ENCODE results near the gene PRR22. TPM values are rescaled to one million over a fixed set of nuclear protein-coding genes. Genes with fewer than 3 reads are reported as not detected.

The PRR22 gene
- total RNA-seq, 1 experiment from 2014 or later = 8.1 TPM

DNA sequence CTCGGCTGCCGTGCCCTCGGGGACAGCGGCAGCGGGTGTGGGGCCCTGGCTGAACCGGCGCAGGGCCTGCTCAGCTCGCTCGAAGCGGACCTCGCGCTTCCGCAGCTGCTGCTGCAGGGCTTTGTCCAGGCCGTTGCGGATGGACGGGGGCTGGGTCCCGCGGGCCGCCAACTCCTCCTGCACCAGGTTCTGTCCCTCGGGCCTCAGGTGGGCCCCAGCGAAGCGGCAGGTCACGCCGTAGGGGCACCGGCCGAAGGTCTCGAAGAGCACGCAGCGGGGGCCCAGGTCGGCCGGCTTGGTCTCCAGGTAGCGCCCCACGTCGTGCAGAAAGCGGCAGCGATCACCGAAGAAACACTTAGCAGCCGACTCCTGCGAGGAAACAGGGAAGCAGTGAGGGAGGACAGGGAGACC lies 4.8 kb upstream of the PRR22 start:
- TF ChIP-seq, protein P1, sequence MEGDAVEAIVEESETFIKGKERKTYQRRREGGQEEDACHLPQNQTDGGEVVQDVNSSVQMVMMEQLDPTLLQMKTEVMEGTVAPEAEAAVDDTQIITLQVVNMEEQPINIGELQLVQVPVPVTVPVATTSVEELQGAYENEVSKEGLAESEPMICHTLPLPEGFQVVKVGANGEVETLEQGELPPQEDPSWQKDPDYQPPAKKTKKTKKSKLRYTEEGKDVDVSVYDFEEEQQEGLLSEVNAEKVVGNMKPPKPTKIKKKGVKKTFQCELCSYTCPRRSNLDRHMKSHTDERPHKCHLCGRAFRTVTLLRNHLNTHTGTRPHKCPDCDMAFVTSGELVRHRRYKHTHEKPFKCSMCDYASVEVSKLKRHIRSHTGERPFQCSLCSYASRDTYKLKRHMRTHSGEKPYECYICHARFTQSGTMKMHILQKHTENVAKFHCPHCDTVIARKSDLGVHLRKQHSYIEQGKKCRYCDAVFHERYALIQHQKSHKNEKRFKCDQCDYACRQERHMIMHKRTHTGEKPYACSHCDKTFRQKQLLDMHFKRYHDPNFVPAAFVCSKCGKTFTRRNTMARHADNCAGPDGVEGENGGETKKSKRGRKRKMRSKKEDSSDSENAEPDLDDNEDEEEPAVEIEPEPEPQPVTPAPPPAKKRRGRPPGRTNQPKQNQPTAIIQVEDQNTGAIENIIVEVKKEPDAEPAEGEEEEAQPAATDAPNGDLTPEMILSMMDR (conservative IDR thresholded peaks at IDR 0.05) = no peak
- no peaks in the 10 kb centered on the region for H3K23me2 ChIP-seq (ENCODE audit: insufficient read length, low read depth, low read length, poor library complexity, severe bottlenecking)
- Mint-ChIP-seq H3K4me1 (peaks cover 0 to 8% of the 10 kb centered on the region in 2 experiments; a peak in 3 of 4 replicates), H3K27ac (no peak overlapping the region), H3K27me3 (ENCODE audit: low read depth) (no peaks in the 10 kb centered on the region; the same call in none of the 2 replicates), H3K36me3 (ENCODE audit: insufficient read depth in 1 of 3, low read depth in 3 of 3) (peaks cover 23 to 45% (median 39%) of the 10 kb centered on the region in 3 experiments), H3K4me3 (peak overlapping the region; percentile 53 to 100; a peak in 3 of 5 replicates), H3K9me3 (no peaks in the 10 kb centered on the region; a peak in 2 of 5 replicates)
- WGBS (ENCODE audit: extremely low coverage, insufficient read length, low lambda C conversion rate) = no CpG with 5 or more reads among the region's 39 CpGs
- no peak overlapping the region for H2BK12ac ChIP-seq (ENCODE audit: insufficient read length, low read depth, low read length)
- H2BK15ac ChIP-seq (ENCODE audit: low read depth, low read length) = no peak overlapping the region
- no peak overlapping the region for H2AK5ac ChIP-seq (ENCODE audit: insufficient read length, low read length)
- no peak overlapping the region for H4K91ac ChIP-seq (ENCODE audit: insufficient read length, low read depth, low read length)
- no peak overlapping the region for H2BK20ac ChIP-seq (ENCODE audit: low read depth, low read length, poor library complexity, severe bottlenecking)
- H3K27me3 ChIP-seq (ENCODE audit: insufficient read depth, low read length) = no peaks in the 10 kb centered on the region
- H2BK120ac ChIP-seq (ENCODE audit: low read depth, low read length, poor library complexity, severe bottlenecking) = no peak overlapping the region
- no peak overlapping the region for H2BK5ac ChIP-seq (ENCODE audit: insufficient read length, low read length)
- H3T11ph ChIP-seq (ENCODE audit: low read length) = no peak overlapping the region
- no peak overlapping the region for H3K56ac ChIP-seq (ENCODE audit: insufficient read length, low read depth, low read length)
- no peak overlapping the region for H3K4me2 ChIP-seq (ENCODE audit: insufficient read depth, insufficient read length, low read length)
- no peak overlapping the region for H3K18ac ChIP-seq (ENCODE audit: insufficient read length, low read depth, low read length)
- no peak overlapping the region for H3K4ac ChIP-seq (ENCODE audit: low read depth, low read length)
- no peak overlapping the region for H4K5ac ChIP-seq (ENCODE audit: insufficient read length, low read depth, low read length)
- no peaks in the 10 kb centered on the region for H3K9me3 ChIP-seq (ENCODE audit: control insufficient read depth, low read depth, low read length)
- no peaks in the 10 kb centered on the region for H3K4me1 ChIP-seq (ENCODE audit: insufficient read depth, low read length)
- no peaks in the 10 kb centered on the region for H3K79me1 ChIP-seq (ENCODE audit: insufficient read depth, low read depth, low read length, poor library complexity, severe bottlenecking)
- no peak overlapping the region for H4K8ac ChIP-seq (replicated peaks; ENCODE audit: insufficient read length, low read depth, low read length)
- DNase-seq = no peak
- no peak overlapping the region for H3K27ac ChIP-seq (ENCODE audit: insufficient read length, low read depth, low read length)
- H3K23ac ChIP-seq (ENCODE audit: insufficient read length, low read depth, low read length) = no peak overlapping the region
- no peak overlapping the region for H2AFZ ChIP-seq (ENCODE audit: low read length)
- no peaks in the 10 kb centered on the region for H3K79me2 ChIP-seq (ENCODE audit: insufficient read depth, low read length)
- H3K14ac ChIP-seq (ENCODE audit: insufficient read depth, low read length) = no peak overlapping the region
- H4K20me1 ChIP-seq (ENCODE audit: control insufficient read depth, insufficient read depth, insufficient read length) = no peaks in the 10 kb centered on the region
- H3K9ac ChIP-seq (ENCODE audit: extremely low read depth, insufficient read length, low read length) = no peak overlapping the region

Data from H9 (cell line).